ENCODE results near the gene GMPS.

The GMPS gene

DNA sequence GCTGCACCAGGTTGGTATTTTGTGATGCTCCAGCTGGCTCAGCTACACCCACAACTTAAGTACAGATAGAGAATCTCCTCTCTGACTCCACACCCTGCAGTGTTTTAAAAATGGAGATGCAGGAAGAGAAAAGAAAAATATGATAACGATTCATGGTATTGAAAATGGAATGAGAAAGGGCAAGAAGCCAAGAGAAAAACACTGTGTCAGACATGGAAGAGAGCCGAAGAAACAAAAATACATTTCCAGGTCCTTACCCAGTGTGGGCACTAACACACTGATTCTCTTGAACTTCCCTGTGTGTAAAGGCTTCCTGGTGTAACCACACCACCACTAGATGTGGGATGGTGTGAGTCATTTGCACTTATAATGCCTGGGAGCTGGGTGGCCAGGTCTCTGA lies 93.1 kb downstream of the GMPS start:
- no peak for DNase-seq (ENCODE audit: extremely low spot score)
- ChIA-PET POLR2A (no interaction called here), CTCF (interaction anchor here (1.5 to 1.8 kb wide), 2 partner anchors 17 to 23 kb away, joined by 3 to 4 read pairs; no protein-coding TSS in a partner anchor)
- TF ChIP-seq, protein P1, sequence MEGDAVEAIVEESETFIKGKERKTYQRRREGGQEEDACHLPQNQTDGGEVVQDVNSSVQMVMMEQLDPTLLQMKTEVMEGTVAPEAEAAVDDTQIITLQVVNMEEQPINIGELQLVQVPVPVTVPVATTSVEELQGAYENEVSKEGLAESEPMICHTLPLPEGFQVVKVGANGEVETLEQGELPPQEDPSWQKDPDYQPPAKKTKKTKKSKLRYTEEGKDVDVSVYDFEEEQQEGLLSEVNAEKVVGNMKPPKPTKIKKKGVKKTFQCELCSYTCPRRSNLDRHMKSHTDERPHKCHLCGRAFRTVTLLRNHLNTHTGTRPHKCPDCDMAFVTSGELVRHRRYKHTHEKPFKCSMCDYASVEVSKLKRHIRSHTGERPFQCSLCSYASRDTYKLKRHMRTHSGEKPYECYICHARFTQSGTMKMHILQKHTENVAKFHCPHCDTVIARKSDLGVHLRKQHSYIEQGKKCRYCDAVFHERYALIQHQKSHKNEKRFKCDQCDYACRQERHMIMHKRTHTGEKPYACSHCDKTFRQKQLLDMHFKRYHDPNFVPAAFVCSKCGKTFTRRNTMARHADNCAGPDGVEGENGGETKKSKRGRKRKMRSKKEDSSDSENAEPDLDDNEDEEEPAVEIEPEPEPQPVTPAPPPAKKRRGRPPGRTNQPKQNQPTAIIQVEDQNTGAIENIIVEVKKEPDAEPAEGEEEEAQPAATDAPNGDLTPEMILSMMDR (IDR thresholded peaks at IDR 0.05; ENCODE audit: control extremely low read depth, extremely low read depth, low read depth, missing control alignments), result no peak

DNA sequence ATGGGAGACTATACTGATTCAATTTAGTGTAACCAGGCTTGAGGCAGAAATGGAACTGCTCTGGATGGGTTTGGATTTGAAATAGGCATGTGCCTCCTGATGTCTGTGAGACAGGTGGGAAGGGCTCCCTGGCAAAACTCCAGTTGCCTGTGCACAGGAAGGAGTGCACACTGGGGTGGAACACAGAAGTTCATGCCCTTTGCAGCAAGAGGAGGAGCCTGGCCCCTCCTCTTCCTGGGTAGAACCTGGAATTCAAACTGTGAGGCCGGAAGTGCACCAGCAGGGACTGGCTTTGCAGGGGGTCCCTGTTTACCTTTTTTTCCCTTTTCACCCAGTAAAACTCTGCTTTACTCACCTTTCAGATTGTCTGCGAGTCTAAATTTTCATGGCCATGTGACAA lies 99.9 kb downstream of the GMPS start:
- TF ChIP-seq, protein P1 (IDR thresholded peaks at IDR 0.05; ENCODE audit: control extremely low read depth, extremely low read depth, low read depth, missing control alignments), result no peak
- CTCF ChIA-PET, result no interaction called here
- DNase-seq (ENCODE audit: extremely low spot score), result no peak
- POLR2A ChIA-PET, result no interaction called here

DNA sequence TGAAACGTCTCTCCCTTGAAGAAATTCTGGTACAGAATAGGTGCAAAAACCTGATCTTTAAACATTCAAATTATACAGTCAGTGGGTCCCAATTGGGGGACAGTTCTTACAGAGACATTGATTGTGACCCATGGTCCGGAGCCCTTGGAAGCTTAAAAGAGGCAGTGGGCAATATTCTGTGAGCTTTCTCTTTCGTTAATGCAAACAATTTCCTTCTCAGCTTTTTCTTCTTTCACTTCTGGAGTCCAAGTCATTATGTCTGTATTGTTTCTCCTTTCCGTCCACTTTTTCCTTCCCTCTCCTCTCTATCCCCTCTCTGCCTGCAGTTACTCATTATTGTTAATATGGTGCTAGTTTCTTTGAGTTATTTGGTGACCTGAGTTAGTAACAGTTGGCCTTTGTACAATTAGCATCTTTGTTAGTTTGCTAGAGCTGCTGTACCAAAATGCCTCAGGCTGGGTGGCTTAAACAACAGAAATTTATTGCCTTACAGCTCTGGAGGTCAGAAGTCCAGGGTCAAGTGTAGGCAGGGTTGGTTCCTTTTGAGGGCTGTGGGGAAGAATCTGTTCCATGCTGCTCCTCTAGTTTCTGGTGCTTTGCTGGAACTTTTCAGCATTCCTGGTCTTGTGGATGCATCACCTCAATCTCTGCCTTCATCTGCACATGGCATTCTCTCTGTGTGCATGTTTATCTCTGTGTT lies 102.6 kb downstream of the GMPS start:
- TF ChIP-seq, protein P1 (IDR thresholded peaks at IDR 0.05; ENCODE audit: control extremely low read depth, extremely low read depth, low read depth, missing control alignments), result no peak
- ChIA-PET CTCF (interaction anchor here (0.8 to 1.5 kb wide), 2 partner anchors 179 to 193 kb away, joined by 3 read pairs; no protein-coding TSS in a partner anchor), POLR2A (no interaction called here)
- DNase-seq (ENCODE audit: extremely low spot score), result no peak

DNA sequence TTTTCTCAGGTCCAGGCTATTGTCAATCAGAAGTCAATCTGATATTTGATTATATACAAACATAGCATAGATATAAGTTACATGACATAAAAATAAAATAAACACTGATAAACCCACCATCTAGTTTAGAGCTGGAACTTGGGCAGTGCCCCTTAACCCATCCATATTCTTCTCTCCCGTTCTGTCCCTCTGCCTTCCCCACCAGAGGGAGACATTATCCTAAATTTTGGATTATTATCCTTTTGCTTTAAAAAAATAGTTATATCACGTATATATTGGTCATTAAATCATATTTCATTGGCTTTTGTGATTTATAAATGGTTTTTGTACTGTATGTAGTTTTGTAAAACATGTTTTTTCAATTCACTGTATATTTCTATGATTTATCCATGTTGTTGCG lies 107.9 kb downstream of the GMPS start:
- ChIA-PET CTCF (no interaction called here), POLR2A (no interaction called here)
- TF ChIP-seq, protein P1 (IDR thresholded peaks at IDR 0.05; ENCODE audit: control extremely low read depth, extremely low read depth, low read depth, missing control alignments), result no peak
- no peak for DNase-seq (ENCODE audit: extremely low spot score)

DNA sequence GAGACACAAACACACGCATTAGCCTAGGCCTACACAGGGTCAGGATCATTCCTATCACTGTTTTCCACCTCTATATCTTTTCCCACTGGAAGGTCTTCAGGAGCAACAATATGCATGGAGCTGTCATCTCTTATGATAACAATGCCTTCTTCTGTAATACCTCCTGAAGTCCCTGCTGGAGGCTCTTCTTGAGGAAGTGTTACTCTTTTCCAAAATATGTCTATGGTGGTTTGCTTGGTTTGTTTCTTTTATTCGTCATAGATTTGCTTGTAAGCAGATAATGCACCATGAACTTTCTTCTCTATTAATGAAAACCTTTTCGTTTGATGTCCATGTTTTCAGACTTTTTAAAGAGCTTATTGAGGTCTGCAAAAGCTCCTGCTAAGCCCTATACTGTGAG lies 109.3 kb downstream of the GMPS start:
- ChIA-PET CTCF (interaction anchor here (1.0 to 1.4 kb wide), 2 partner anchors 13 to 174 kb away, joined by 4 to 5 read pairs; partner anchors contain the start of gene C3orf33), POLR2A (no interaction called here)
- TF ChIP-seq, protein P1 (IDR thresholded peaks at IDR 0.05; ENCODE audit: control extremely low read depth, extremely low read depth, low read depth, missing control alignments), result no peak
- no peak for DNase-seq (ENCODE audit: extremely low spot score)

DNA sequence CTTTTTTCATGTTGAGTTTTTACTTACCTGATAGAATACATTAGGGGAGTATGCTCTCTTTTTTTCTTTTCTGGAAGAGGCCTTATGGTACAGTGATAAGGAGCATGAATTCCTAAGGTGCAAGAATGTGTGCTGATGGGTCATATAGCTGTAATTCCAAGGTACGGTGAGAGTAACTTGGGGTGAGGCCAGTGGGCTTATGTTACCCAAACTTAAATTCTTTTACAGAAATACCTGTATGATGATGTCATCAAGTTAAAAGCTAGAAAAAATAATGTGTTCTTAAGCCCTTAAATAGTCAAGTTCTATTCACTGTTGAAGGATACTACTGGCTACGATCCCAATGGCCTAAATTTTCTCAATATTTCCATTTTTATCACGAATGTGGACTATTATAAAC lies 111.2 kb downstream of the GMPS start:
- CTCF ChIA-PET, result no interaction called here
- POLR2A ChIA-PET, result no interaction called here
- TF ChIP-seq, protein P1 (IDR thresholded peaks at IDR 0.05; ENCODE audit: control extremely low read depth, extremely low read depth, low read depth, missing control alignments), result no peak
- no peak for DNase-seq (ENCODE audit: extremely low spot score)
